K562 (cell line): Measurements from ENCODE around the gene ARHGAP18. TPM values are rescaled to one million over a fixed set of nuclear protein-coding genes. Genes with fewer than 3 reads are reported as not detected.

Experiments used
- ATAC-seq: fragments of 200-7000 bp; cut with Tn5 transposase; 3 replicates; pipeline ENCODE4 v1.9.1; 2020; ENCODE audit warnings: moderate library complexity
- BruUV-seq: library from RNA; stranded (reverse); fragments of 400-500 nt; replicated peaks from 2 replicates; lab custom pipeline; 2021; lab: Mats Ljungman, UMichigan
- CTCF ChIA-PET: fragments of 300-600 bp; formaldehyde crosslinking; extraction: SDS; loops from one replicate; lab custom pipeline; 2021; ENCODE audit warnings: low intra/inter-chr PET ratio; lab: Yijun Ruan, JAX
- POLR2A ChIA-PET: fragments of 300-600, 350-650 bp; sonication (Branson Sonifier 250); formaldehyde crosslinking; extraction: SDS; loops from one replicate; lab custom pipeline; 2021; ENCODE audit warnings: antibody characterized with exemption, inconsistent platforms; lab: Yijun Ruan, JAX
- DNase-seq, 4 experiments: peaks; one replicate each; pipeline versions ENCODE4 v3.0.0 to v3.0.0-alpha.2; 2011 to 2018; ENCODE audit warnings: low spot score in 3 of 4, mixed read lengths in 3 of 4; ENCODE audit errors: extremely low read depth in 1 of 4
- FAIRE-seq: peaks from 2 replicates; lab custom pipeline; 2011; peaks lifted over from hg19 to GRCh38; lab: Jason Lieb, UNC
- H2AFZ ChIP-seq: 2 replicates; pipeline ENCODE4 v1.6.0; 2011; ENCODE audit warnings: low read depth, low read length, control low read depth, inconsistent platforms
- H3K27ac ChIP-seq: fragments of 200-600 bp; 3 replicates; pipeline ENCODE4 v1.8.0; 2011; ENCODE audit warnings: low read depth, mild to moderate bottlenecking, control low read depth, inconsistent platforms, low read length, moderate library complexity, mixed read lengths; ENCODE audit errors: extremely low read depth
- H3K27me3 ChIP-seq, 2 experiments: fragments of 300-600 bp in 1 of 2; 2 replicates in 1 of 2; 3 replicates in 1 of 2; pipeline versions ENCODE4 v1.6.0 to v1.8.0; 2011; ENCODE audit warnings: inconsistent platforms in 2 of 2, low read length in 2 of 2, mild to moderate bottlenecking in 1 of 2, mixed read lengths in 1 of 2, moderate library complexity in 1 of 2; ENCODE audit not compliant: control insufficient read depth in 2 of 2, insufficient read depth in 2 of 2
- H3K36me3 ChIP-seq: fragments of 300-600 bp; 3 replicates; pipeline ENCODE4 v1.8.0; 2011; ENCODE audit warnings: mild to moderate bottlenecking, low read length, inconsistent platforms; ENCODE audit not compliant: control insufficient read depth, insufficient read depth
- H3K4me1 ChIP-seq, 2 experiments: fragments of 200-600 bp in 1 of 2; replicated peaks in 1 of 2; 2 replicates in 1 of 2; 3 replicates in 1 of 2; pipeline versions ENCODE4 v1.5.1 to v1.8.0; 2011; ENCODE audit warnings: inconsistent platforms in 2 of 2, low read length in 2 of 2, mild to moderate bottlenecking in 1 of 2, mixed read lengths in 1 of 2, moderate library complexity in 1 of 2; ENCODE audit not compliant: control insufficient read depth in 2 of 2, insufficient read depth in 2 of 2
- H3K4me2 ChIP-seq: 2 replicates; pipeline ENCODE4 v1.6.1; 2011; ENCODE audit warnings: low read length, control low read depth, inconsistent platforms, mixed read lengths; ENCODE audit not compliant: insufficient read depth
- H3K4me3 ChIP-seq: fragments of 200-600 bp; sonication (generic), shearing (Covaris generic); 2 replicates; pipeline ENCODE4 v1.5.1; 2016; ENCODE audit warnings: control low read depth, inconsistent platforms
- H3K79me2 ChIP-seq: fragments of 200-600 bp; 3 replicates; pipeline ENCODE4 v1.8.0; 2011; ENCODE audit warnings: low read length, inconsistent platforms; ENCODE audit not compliant: control insufficient read depth, insufficient read depth
- H3K9ac ChIP-seq, 2 experiments: 2 replicates each; pipeline versions ENCODE4 v1.6.0 to v1.6.1; 2011; ENCODE audit warnings: low read depth in 2 of 2, low read length in 2 of 2, control low read depth in 1 of 2, inconsistent platforms in 1 of 2, mild to moderate bottlenecking in 1 of 2, mixed read lengths in 1 of 2; ENCODE audit not compliant: insufficient read depth in 1 of 2
- H3K9me1 ChIP-seq: one replicate; pipeline ENCODE4 v1.6.0; 2011; ENCODE audit warnings: inconsistent platforms, mild to moderate bottlenecking, low read length, moderate library complexity; ENCODE audit not compliant: control insufficient read depth, insufficient read depth
- H3K9me3 ChIP-seq: replicated peaks from 2 replicates; pipeline ENCODE4 v1.5.1; 2011; ENCODE audit warnings: low read depth, low read length, inconsistent platforms; ENCODE audit not compliant: control insufficient read depth, insufficient read depth
- H4K20me1 ChIP-seq: replicated peaks from 2 replicates; pipeline ENCODE4 v1.6.1; 2011; ENCODE audit warnings: low read length, inconsistent platforms, mixed read lengths; ENCODE audit not compliant: control insufficient read depth, insufficient read depth
- CEBPB ChIP-seq: fragments of 450-650 bp; IDR thresholded peaks from 2 replicates; pipeline ENCODE4 v1.6.1; 2016; ENCODE audit warnings: missing genetic modification characterization, missing compliant biosample characterization
- DEAF1 ChIP-seq: fragments of 450-650 bp; formaldehyde crosslinking; IDR thresholded peaks from 2 replicates; pipeline ENCODE4 v1.4.0; 2020; ENCODE audit warnings: mild to moderate bottlenecking, moderate library complexity
- FOSL1 ChIP-seq: fragments of 200-800 bp; sonication (Bioruptor generic); conservative IDR thresholded peaks from 2 replicates; pipeline ENCODE4 v1.6.1; 2016; ENCODE audit warnings: missing genetic modification characterization, missing compliant biosample characterization
- FOXM1 ChIP-seq, 2 experiments: fragments of 450-650 bp in 1 of 2; sonication (generic) in 1 of 2; formaldehyde crosslinking in 1 of 2; IDR thresholded peaks; 2 replicates each; pipeline versions ENCODE4 v1.6.1 to v1.9.0; 2017 to 2022; ENCODE audit warnings: low read depth in 2 of 2, mild to moderate bottlenecking in 2 of 2, missing genetic modification reagents in 1 of 2, moderate library complexity in 1 of 2
- MBD2 ChIP-seq: sonication (generic); IDR thresholded peaks from 2 replicates; pipeline ENCODE4 v1.6.1; 2016; ENCODE audit warnings: low read depth, borderline replicate concordance
- MCM3 ChIP-seq: fragments of 450-650 bp; IDR thresholded peaks from 2 replicates; pipeline ENCODE4 v1.6.1; 2016
- POLR2AphosphoS2 ChIP-seq: IDR thresholded peaks from 2 replicates; pipeline ENCODE4 v1.6.1; 2012; ENCODE audit warnings: low read length, improper control_type of control experiment
- POLR2H ChIP-seq: IDR thresholded peaks from 2 replicates; pipeline ENCODE4 v1.6.1; 2016; ENCODE audit warnings: missing genetic modification characterization, low read depth, mild to moderate bottlenecking, control low read depth, missing compliant biosample characterization, moderate library complexity
- RAD21 ChIP-seq, 2 experiments: fragments of 250-450 bp in 1 of 2; fragments of 450-650 bp in 1 of 2; sonication (Bioruptor Pico) in 1 of 2; formaldehyde crosslinking in 1 of 2; IDR thresholded peaks in 1 of 2; conservative IDR thresholded peaks in 1 of 2; 2 replicates each; pipeline versions ENCODE4 v1.4.0 to v1.8.0; 2020 to 2022; ENCODE audit warnings: mild to moderate bottlenecking in 2 of 2, moderate library complexity in 1 of 2
- RBM39 ChIP-seq: fragments of 200-400 bp; formaldehyde crosslinking; optimal IDR thresholded peaks from 2 replicates; pipeline ENCODE3; 2018; ENCODE audit warnings: low read depth, low read length
- SOX6 ChIP-seq: fragments of 450-650 bp; IDR thresholded peaks from 2 replicates; pipeline ENCODE4 v1.6.1; 2014; ENCODE audit warnings: mild to moderate bottlenecking
- TAF9B ChIP-seq: fragments of 450-650 bp; IDR thresholded peaks from 2 replicates; pipeline ENCODE4 v1.6.1; 2018; ENCODE audit warnings: mild to moderate bottlenecking; ENCODE audit not compliant: partially characterized antibody
- WGBS: fragments of 100-300 bp; shearing (Covaris generic); methylation state at CpG from one replicate; pipeline ENCODE4 v1.1.6; 2016; ENCODE audit warnings: low coverage, mixed read lengths; ENCODE audit not compliant: insufficient coverage; ENCODE audit errors: missing lambda C conversion rate; 5-methylcytosine and 5-hydroxymethylcytosine counted together
- in situ Hi-C: fragments of 300-500 bp; cut with MboI; formaldehyde crosslinking; loops from 4 replicates; pipeline ENCODE4 v1.15.0; 2018; ENCODE audit warnings: inconsistent platforms, mixed read lengths
- intact Hi-C: fragments of 100-400 bp; cut with micrococcal nuclease; formaldehyde crosslinking; loops from 2 replicates; pipeline ENCODE4 v1.14.2; 2022
- polyA plus RNA-seq, 8 experiments: library from polyadenylated mRNA; depleted of rRNA in 4 of 8; stranded (reverse) in 5 of 8; unstranded in 3 of 8; fragments of >200 nt; fragmentation: Nextera tagmentation in 2 of 8; fragmentation: Illumina TruSeq in 1 of 8; extraction: Ambion mirVana in 2 of 8; extraction: Trizol in 1 of 8; gene quantifications; 2 replicates each; pipeline versions ENCODE4 v1.2.1 to v1.2.3, GENCODE V29; 2011 to 2014; ENCODE audit warnings: inconsistent platforms in 1 of 8, missing spikeins in 1 of 8
- total RNA-seq, 7 experiments: library from RNA; depleted of rRNA in 6 of 7; stranded (reverse); fragments of >200 nt in 6 of 7; fragmentation: Illumina TruSeq in 2 of 7; extraction: Trizol in 2 of 7; gene quantifications; 2 replicates each; pipeline versions ENCODE4 v1.2.1 to v1.2.3, GENCODE V29; 2011 to 2021; ENCODE audit warnings: low replicate concordance in 1 of 7

ARHGAP18 gene
- total and polyA plus RNA-seq, 9 of the 15 experiments (the other 6 are each of a cell fraction or from before 2014, with no cell fraction given) = 13.3 to 29.7 (median 21.1) TPM

- Histone ChIP-seq H3K4me2 (no peak overlapping the region), H3K9me1 (no peaks in the 10 kb centered on the region), H4K20me1 (no peaks in the 10 kb centered on the region), H2AFZ (no peak overlapping the region), H3K27ac (no peak overlapping the region), H3K9ac (no peak overlapping the region), H3K27me3 (no peaks in the 10 kb centered on the region), H3K4me1 (no peaks in the 10 kb centered on the region), H3K79me2 (no peaks in the 10 kb centered on the region), H3K9me3 (no peaks in the 10 kb centered on the region), H3K36me3 (no peaks in the 10 kb centered on the region; the same call in 2 of the 3 replicates), H3K4me3 (no peak overlapping the region)
- CTCF ChIA-PET = no interaction called here
- in situ Hi-C loops = loop anchor here (25.0 kb wide), 1 partner anchor 436 kb away; the partner anchor contains the start of gene L3MBTL3
- DNase-seq (no peak), ATAC-seq (no peak), FAIRE-seq (no peak)
- TF ChIP-seq MCM3 (no peak), CEBPB (tag) (peak; percentile 48)
- POLR2A ChIA-PET = interaction anchor here (0.7 kb wide), 1 partner anchor 85 kb away, joined by 4 read pairs; no protein-coding TSS in a partner anchor
- BruUV-seq = no TSS peak
- intact Hi-C loops = no loop called here
- WGBS = 55% methylated on average over 4 of the region's 4 CpGs
These were observed 133.5 kb downstream of the ARHGAP18 start for GRCh38 chr6:129576456-129576855.

- POLR2A ChIA-PET = interaction anchor here (0.7 kb wide), 1 partner anchor 84 kb away, joined by 4 read pairs; no protein-coding TSS in a partner anchor
- no peak overlapping the region for H3K27ac ChIP-seq
- TF ChIP-seq POLR2AphosphoS2 (no peak), TAF9B (no peak), RBM39 (no peak), RAD21 (CRISPR knock-in tag; conservative IDR thresholded peaks at IDR 0.05 in 1 of 2, IDR thresholded peaks at IDR 0.05 in 1 of 2) (peak; percentile 73 to 79), FOXM1 (IDR thresholded peaks at IDR 0.05; ENCODE audit: low read depth) (no peak), FOXM1 (CRISPR knock-in tag; IDR thresholded peaks at IDR 0.05; ENCODE audit: low read depth) (no peak), DEAF1 (peak; percentile 50; the same call in 1 of the 2 replicates), POLR2H (tag) (no peak), MBD2 (no peak), SOX6 (peak; percentile 27; the same call in 1 of the 2 replicates), FOSL1 (tag) (no peak)
These were observed 134.4 kb downstream of the ARHGAP18 start for GRCh38 chr6:129575378-129576118.

More at GRCh38 chr6:129575378-129576118, 134.4 kb downstream of the ARHGAP18 start:
- peak; percentile 79 for FAIRE-seq
- Histone ChIP-seq H2AFZ (peak overlapping the region; percentile 49; the same call in 1 of the 2 replicates), H3K27me3 (no peaks in the 10 kb centered on the region), H3K4me2 (no peak overlapping the region), H3K9me1 (no peaks in the 10 kb centered on the region), H3K4me3 (no peak overlapping the region), H3K9me3 (no peaks in the 10 kb centered on the region), H4K20me1 (no peaks in the 10 kb centered on the region), H3K4me1 (no peaks in the 10 kb centered on the region), H3K36me3 (no peaks in the 10 kb centered on the region; the same call in 2 of the 3 replicates), H3K79me2 (no peaks in the 10 kb centered on the region), H3K9ac (no peak overlapping the region)
- in situ Hi-C loops = loop anchor here (25.0 kb wide), 1 partner anchor 437 kb away; the partner anchor contains the start of gene L3MBTL3
- intact Hi-C loops = loop anchor here (1.0 kb wide), 1 partner anchor 76 kb away; no protein-coding TSS in a partner anchor
- BruUV-seq = no TSS peak
- WGBS = 28% methylated on average over 10 of the region's 10 CpGs
- peak; percentile 85 for ATAC-seq
- CTCF ChIA-PET = interaction anchor here (0.9 to 1.7 kb wide), 2 partner anchors 75 to 77 kb away, joined by 4 to 13 read pairs; no protein-coding TSS in a partner anchor
- peak in 3 of 4 experiments; percentile 16 to 54 (median 28) for DNase-seq
